SK-N-SH treated with all-trans-retinoic acid at 6 μM for 48 hours (cell line): ENCODE measurements around the gene TDRD7.

Source experiments
- ATAC-seq: fragments of 200-7000 bp; cut with Tn5 transposase; 3 replicates; pipeline ENCODE4 v1.9.1; 2020; ENCODE audit warnings: mild to moderate bottlenecking, moderate library complexity
- ARNTL ChIP-seq: fragments of 450-650 bp; formaldehyde crosslinking; IDR thresholded peaks from 2 replicates; pipeline ENCODE4 v1.5.0; 2020; ENCODE audit warnings: low read depth, mild to moderate bottlenecking, moderate library complexity, borderline replicate concordance
- BACH2 ChIP-seq: fragments of 250-450 bp; sonication (Bioruptor Pico); IDR thresholded peaks from 2 replicates; pipeline ENCODE4 v1.9.0; 2021; ENCODE audit warnings: mild to moderate bottlenecking, borderline replicate concordance
- CSDC2 ChIP-seq: fragments of 250-450 bp; sonication (Bioruptor Pico); IDR thresholded peaks from 2 replicates; pipeline ENCODE4 v1.5.0; 2020; ENCODE audit warnings: mild to moderate bottlenecking, moderate library complexity
- CSRNP3 ChIP-seq: fragments of 250-450 bp; sonication (Bioruptor Pico); IDR thresholded peaks from 2 replicates; pipeline ENCODE4 v1.5.1; 2021; ENCODE audit warnings: mild to moderate bottlenecking, moderate library complexity
- ESRRG ChIP-seq: fragments of 250-450 bp; sonication (Bioruptor Pico); IDR thresholded peaks from 2 replicates; pipeline ENCODE4 v1.6.1; 2021; ENCODE audit warnings: mild to moderate bottlenecking
- GLIS3 ChIP-seq: fragments of 250-450 bp; sonication (Bioruptor Pico); IDR thresholded peaks from 2 replicates; pipeline ENCODE4 v1.5.0; 2020; ENCODE audit warnings: mild to moderate bottlenecking, moderate library complexity
- ISL1 ChIP-seq: fragments of 250-450 bp; sonication (Bioruptor Pico); IDR thresholded peaks from 2 replicates; pipeline ENCODE4 v2.1.2; 2022; ENCODE audit warnings: mild to moderate bottlenecking, moderate library complexity
- OSR1 ChIP-seq: fragments of 250-450 bp; sonication (Bioruptor Pico); IDR thresholded peaks from 2 replicates; pipeline ENCODE4 v1.8.0; 2022; ENCODE audit warnings: moderate library complexity, mild to moderate bottlenecking, inconsistent platforms
- RARB ChIP-seq: fragments of 250-450 bp; sonication (Bioruptor Pico); IDR thresholded peaks from 2 replicates; pipeline ENCODE4 v1.8.0; 2021; ENCODE audit warnings: mild to moderate bottlenecking, moderate library complexity
- SNAI2 ChIP-seq: fragments of 250-450 bp; sonication (Bioruptor Pico); IDR thresholded peaks from 2 replicates; pipeline ENCODE4 v1.5.0; 2020; ENCODE audit warnings: mild to moderate bottlenecking, moderate library complexity
- TCF4 ChIP-seq: fragments of 250-450 bp; sonication (Bioruptor Pico); IDR thresholded peaks from 2 replicates; pipeline ENCODE4 v1.8.0; 2021; ENCODE audit warnings: mild to moderate bottlenecking, moderate library complexity, borderline replicate concordance
- TOX ChIP-seq: fragments of 250-450 bp; sonication (Bioruptor Pico); IDR thresholded peaks from 2 replicates; pipeline ENCODE4 v1.8.0; 2021; ENCODE audit warnings: mild to moderate bottlenecking, moderate library complexity, borderline replicate concordance
- TSHZ2 ChIP-seq: fragments of 250-450 bp; sonication (Bioruptor Pico); IDR thresholded peaks from 2 replicates; pipeline ENCODE4 v1.5.0; 2020; ENCODE audit warnings: mild to moderate bottlenecking, moderate library complexity
- ZC3H10 ChIP-seq: fragments of 250-450 bp; sonication (Bioruptor Pico); IDR thresholded peaks from 2 replicates; pipeline ENCODE4 v1.5.1; 2021; ENCODE audit warnings: mild to moderate bottlenecking, moderate library complexity
- ZFP3 ChIP-seq: fragments of 250-450 bp; sonication (Bioruptor Pico); IDR thresholded peaks from 2 replicates; pipeline ENCODE4 v1.5.0; 2020; ENCODE audit warnings: mild to moderate bottlenecking, moderate library complexity
- ZNF70 ChIP-seq: fragments of 450-650 bp; formaldehyde crosslinking; IDR thresholded peaks from 2 replicates; pipeline ENCODE4 v1.5.0; 2020; ENCODE audit warnings: mild to moderate bottlenecking, moderate library complexity
- TF ChIP-seq, protein P1 (sequence below): fragments of 250-450 bp; sonication (Bioruptor Pico); IDR thresholded peaks from 2 replicates; pipeline ENCODE4 v1.8.0; 2020; ENCODE audit warnings: mild to moderate bottlenecking, moderate library complexity, borderline replicate concordance
- TF ChIP-seq, protein P2 (sequence below): fragments of 250-450 bp; sonication (Bioruptor Pico); IDR thresholded peaks from 2 replicates; pipeline ENCODE4 v1.5.1; 2020; ENCODE audit warnings: low read depth, mild to moderate bottlenecking, moderate library complexity

The TDRD7 gene

DNA sequence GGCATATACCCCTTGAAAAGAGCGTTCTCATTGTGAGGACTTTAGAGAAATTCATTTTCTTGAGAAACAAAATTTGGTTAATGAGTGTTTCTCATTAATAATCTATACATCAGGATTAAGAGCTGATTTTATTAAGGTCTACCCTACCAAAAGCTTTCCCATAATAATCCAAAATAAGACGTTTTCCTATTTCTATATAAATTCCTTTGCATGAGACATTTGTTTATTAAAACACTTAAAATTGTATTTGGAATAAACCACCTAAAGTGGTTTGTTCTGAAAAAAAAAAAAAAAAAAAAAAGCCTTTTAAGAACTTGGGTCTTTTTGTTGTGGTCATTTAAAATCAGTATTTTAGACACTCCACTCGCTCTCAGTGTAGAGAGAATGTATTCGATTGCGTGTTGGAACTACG lies 88.9 kb downstream of the TDRD7 start:
- no peak for ATAC-seq
- no peak for TF ChIP-seq OSR1 (CRISPR knock-in tag)
- no peak for TF ChIP-seq RARB (CRISPR knock-in tag)
- no peak for TF ChIP-seq ARNTL (CRISPR knock-in tag)
- TF ChIP-seq CSDC2 (CRISPR knock-in tag) = no peak
- TF ChIP-seq TSHZ2 (CRISPR knock-in tag) = no peak
- TF ChIP-seq, protein P1, sequence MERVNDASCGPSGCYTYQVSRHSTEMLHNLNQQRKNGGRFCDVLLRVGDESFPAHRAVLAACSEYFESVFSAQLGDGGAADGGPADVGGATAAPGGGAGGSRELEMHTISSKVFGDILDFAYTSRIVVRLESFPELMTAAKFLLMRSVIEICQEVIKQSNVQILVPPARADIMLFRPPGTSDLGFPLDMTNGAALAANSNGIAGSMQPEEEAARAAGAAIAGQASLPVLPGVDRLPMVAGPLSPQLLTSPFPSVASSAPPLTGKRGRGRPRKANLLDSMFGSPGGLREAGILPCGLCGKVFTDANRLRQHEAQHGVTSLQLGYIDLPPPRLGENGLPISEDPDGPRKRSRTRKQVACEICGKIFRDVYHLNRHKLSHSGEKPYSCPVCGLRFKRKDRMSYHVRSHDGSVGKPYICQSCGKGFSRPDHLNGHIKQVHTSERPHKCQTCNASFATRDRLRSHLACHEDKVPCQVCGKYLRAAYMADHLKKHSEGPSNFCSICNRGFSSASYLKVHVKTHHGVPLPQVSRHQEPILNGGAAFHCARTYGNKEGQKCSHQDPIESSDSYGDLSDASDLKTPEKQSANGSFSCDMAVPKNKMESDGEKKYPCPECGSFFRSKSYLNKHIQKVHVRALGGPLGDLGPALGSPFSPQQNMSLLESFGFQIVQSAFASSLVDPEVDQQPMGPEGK (CRISPR knock-in tag) = no peak
- TF ChIP-seq ZNF70 (CRISPR knock-in tag) = no peak
- no peak for TF ChIP-seq TCF4
- no peak for TF ChIP-seq ESRRG (CRISPR knock-in tag)
- no peak for TF ChIP-seq BACH2 (CRISPR knock-in tag)
- TF ChIP-seq, protein P2, sequence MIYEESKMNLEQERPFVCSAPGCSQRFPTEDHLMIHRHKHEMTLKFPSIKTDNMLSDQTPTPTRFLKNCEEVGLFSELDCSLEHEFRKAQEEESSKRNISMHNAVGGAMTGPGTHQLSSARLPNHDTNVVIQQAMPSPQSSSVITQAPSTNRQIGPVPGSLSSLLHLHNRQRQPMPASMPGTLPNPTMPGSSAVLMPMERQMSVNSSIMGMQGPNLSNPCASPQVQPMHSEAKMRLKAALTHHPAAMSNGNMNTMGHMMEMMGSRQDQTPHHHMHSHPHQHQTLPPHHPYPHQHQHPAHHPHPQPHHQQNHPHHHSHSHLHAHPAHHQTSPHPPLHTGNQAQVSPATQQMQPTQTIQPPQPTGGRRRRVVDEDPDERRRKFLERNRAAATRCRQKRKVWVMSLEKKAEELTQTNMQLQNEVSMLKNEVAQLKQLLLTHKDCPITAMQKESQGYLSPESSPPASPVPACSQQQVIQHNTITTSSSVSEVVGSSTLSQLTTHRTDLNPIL = no peak
- no peak for TF ChIP-seq SNAI2
- TF ChIP-seq TOX (CRISPR knock-in tag) = no peak
- no peak for TF ChIP-seq ISL1 (CRISPR knock-in tag)
- no peak for TF ChIP-seq ZFP3 (CRISPR knock-in tag)
- no peak for TF ChIP-seq ZC3H10 (CRISPR knock-in tag)

- peak; percentile 48 for ATAC-seq
- TF ChIP-seq TSHZ2 (CRISPR knock-in tag) (no peak), TCF4 (no peak), GLIS3 (CRISPR knock-in tag) (no peak), ZNF70 (CRISPR knock-in tag) (no peak), RARB (CRISPR knock-in tag) (no peak), CSRNP3 (CRISPR knock-in tag) (no peak), TOX (CRISPR knock-in tag) (no peak)
- TF ChIP-seq, protein P1 (CRISPR knock-in tag) = no peak
These were observed 89.5 kb downstream of the TDRD7 start, which contains the start of gene TMOD1 for GRCh38 chr9:97501177-97501971. TSS of gene TMOD1 (plus strand) at chr9:97501666. CDS start at chr9:97524189, 22,523 bp downstream.
